Effector CD8-positive, alpha-beta T cell (primary cell): ENCODE measurements around the gene GTPBP1.

Experiments used
- DNase-seq: peaks from one replicate; lab custom pipeline; 2025; lab: John Stamatoyannopoulos, UW

The GTPBP1 gene

GRCh38 chr22:38760477-38761201, 54.9 kb downstream of the GTPBP1 start:
- no peak for DNase-seq

- DNase-seq = no peak
Measured at GRCh38 chr22:38761202-38762162, 55.7 kb downstream of the GTPBP1 start.

- DNase-seq = no peak
Measured at GRCh38 chr22:38762551-38762983, 56.8 kb downstream of the GTPBP1 start.

- DNase-seq = peak; percentile 33
Measured at GRCh38 chr22:38766076-38766777, 60.5 kb downstream of the GTPBP1 start.

GRCh38 chr22:38767313-38767712, 61.6 kb downstream of the GTPBP1 start:
- no peak for DNase-seq

GRCh38 chr22:38768036-38768435, 62.3 kb downstream of the GTPBP1 start:
- no peak for DNase-seq

- DNase-seq = no peak
Measured at GRCh38 chr22:38770257-38770949, 64.7 kb downstream of the GTPBP1 start.

- no peak for DNase-seq
Measured at GRCh38 chr22:38772623-38772873, 66.8 kb downstream of the GTPBP1 start.

GRCh38 chr22:38773363-38773946, 67.7 kb downstream of the GTPBP1 start:
- DNase-seq = no peak

GRCh38 chr22:38774496-38775166, 68.9 kb downstream of the GTPBP1 start:
- DNase-seq = no peak

- no peak for DNase-seq
Measured at GRCh38 chr22:38775656-38776055, 69.9 kb downstream of the GTPBP1 start.

GRCh38 chr22:38776086-38776485, 70.3 kb downstream of the GTPBP1 start:
- no peak for DNase-seq

GRCh38 chr22:38777087-38777671, 71.4 kb downstream of the GTPBP1 start:
- DNase-seq = no peak

- no peak for DNase-seq
Measured at GRCh38 chr22:38781033-38781432, 75.3 kb downstream of the GTPBP1 start.

GRCh38 chr22:38782402-38783094, 76.8 kb downstream of the GTPBP1 start:
- DNase-seq = no peak
